Measurements from ENCODE around the gene BMPR1A. TPM values are rescaled to one million over a fixed set of nuclear protein-coding genes. Genes with fewer than 3 reads are reported as not detected.

BMPR1A gene
- total and polyA plus RNA-seq, 9 of the 15 experiments (the other 6 are each of a cell fraction or from before 2014, with no cell fraction given) = 1.6 to 17.5 (median 9.1) TPM

GRCh38 chr10:86960003-86960862 lies 203.8 kb downstream of the BMPR1A start (continued):
- TF ChIP-seq THRB (CRISPR knock-in tag; conservative IDR thresholded peaks at IDR 0.05) = no peak
- TF ChIP-seq ZNF407 (IDR thresholded peaks at IDR 0.05; ENCODE audit: low read depth) = no peak
- TF ChIP-seq PHTF2 (CRISPR knock-in tag; IDR thresholded peaks at IDR 0.05) = no peak
- no peak for TF ChIP-seq SMAD3 (CRISPR knock-in tag; conservative IDR thresholded peaks at IDR 0.05)
- TF ChIP-seq JUND (IDR thresholded peaks at IDR 0.05; ENCODE audit: borderline replicate concordance, low read depth, low read length) = peak; percentile 52
- TF ChIP-seq JUND (tag; IDR thresholded peaks at IDR 0.05; ENCODE audit: borderline replicate concordance, low read depth, low read length) = no peak; the same call in 2 of the 3 replicates
- no peak for TF ChIP-seq GTF2F1 (IDR thresholded peaks at IDR 0.05; ENCODE audit: low read depth, low read length)
- no peak for TF ChIP-seq ZNF584 (CRISPR knock-in tag; IDR thresholded peaks at IDR 0.05; ENCODE audit: low read depth)
- no peak for TF ChIP-seq LCOR (CRISPR knock-in tag; IDR thresholded peaks at IDR 0.05)
- TF ChIP-seq HMGXB4 (CRISPR knock-in tag; IDR thresholded peaks at IDR 0.05) = no peak
- peak; percentile 42 for TF ChIP-seq CTBP1 (IDR thresholded peaks at IDR 0.05; ENCODE audit: borderline replicate concordance)
- no peak for TF ChIP-seq ZNF785 (CRISPR knock-in tag; IDR thresholded peaks at IDR 0.05)
- no peak for TF ChIP-seq PHB (CRISPR knock-in tag; IDR thresholded peaks at IDR 0.05)
- TF ChIP-seq ZNF778 (CRISPR knock-in tag; IDR thresholded peaks at IDR 0.05) = no peak
- no peak for TF ChIP-seq RBM34 (IDR thresholded peaks at IDR 0.05; ENCODE audit: borderline replicate concordance, insufficient read depth, low read length)
- TF ChIP-seq HMG20B (CRISPR knock-in tag; IDR thresholded peaks at IDR 0.05) = no peak
- no peak for TF ChIP-seq NFIX (CRISPR knock-in tag; IDR thresholded peaks at IDR 0.05; ENCODE audit: low read depth)

All from K562 (cell line).